Activated naive CD4-positive, alpha-beta T cell treated with anti-CD3 and anti-CD28 coated beads, Interleukin-2, amount 10 ng/mL, durations not matched to agents 7 days and 5 days (primary cell): ENCODE data around the gene PRKAB2.
"Not testable (repeated sequence)": the region's sequence is repeated elsewhere in the genome, so short reads cannot be mapped to it uniquely, and the experiment has no call there.

Source experiments
- CTCF ChIA-PET: fragments of 350-600 bp; sonication (Branson Sonifier 250); formaldehyde crosslinking; loops from one replicate; lab custom pipeline; 2021; ENCODE audit warnings: antibody characterized with exemption; lab: Charles Lee
- DNase-seq: peaks from one replicate; pipeline ENCODE4 v3.0.0-alpha.2; 2020
- H3K27ac Mint-ChIP-seq: one replicate; pipeline ENCODE4 v1.8.0; 2021; ENCODE audit warnings: mild to moderate bottlenecking, moderate library complexity, mixed read lengths
- H3K27me3 Mint-ChIP-seq: one replicate; pipeline ENCODE4 v1.8.0; 2021; ENCODE audit warnings: mild to moderate bottlenecking, mixed read lengths
- H3K36me3 Mint-ChIP-seq: one replicate; pipeline ENCODE4 v1.8.0; 2021; ENCODE audit warnings: mixed read lengths
- H3K4me1 Mint-ChIP-seq: one replicate; pipeline ENCODE4 v1.8.0; 2021; ENCODE audit warnings: mixed read lengths
- H3K4me3 Mint-ChIP-seq: one replicate; pipeline ENCODE4 v1.8.0; 2021; ENCODE audit warnings: mild to moderate bottlenecking, moderate library complexity, mixed read lengths
- H3K9me3 Mint-ChIP-seq: one replicate; pipeline ENCODE4 v1.8.0; 2021; ENCODE audit warnings: mixed read lengths

PRKAB2 gene

DNA sequence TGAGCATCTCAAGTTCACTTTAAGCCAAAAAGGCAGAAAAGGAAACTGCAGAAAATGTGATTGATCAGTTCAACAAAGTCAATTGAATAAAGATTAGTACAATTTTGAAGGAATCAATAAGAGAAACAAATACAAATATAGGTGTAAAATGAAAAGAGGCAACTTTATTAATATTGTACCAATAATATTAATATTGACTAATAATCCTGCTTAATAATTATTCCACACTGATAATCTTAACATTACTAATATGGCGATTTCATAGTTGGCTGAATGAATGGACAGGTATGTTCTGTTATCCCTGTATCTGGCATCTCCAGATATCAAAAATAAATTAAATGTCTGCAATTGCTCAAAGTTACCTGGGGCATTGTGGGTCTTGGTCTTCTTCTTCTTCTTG is 61.8 kb downstream of the PRKAB2 start:
- CTCF ChIA-PET, result no interaction called here
- Mint-ChIP-seq H3K36me3 (no peaks in the 10 kb centered on the region), H3K4me1 (peaks cover 5% of the 10 kb centered on the region), H3K9me3 (no peaks in the 10 kb centered on the region), H3K27me3 (peaks cover 26% of the 10 kb centered on the region), H3K27ac (no peak overlapping the region), H3K4me3 (no peak overlapping the region)
- DNase-seq, result no peak

DNA sequence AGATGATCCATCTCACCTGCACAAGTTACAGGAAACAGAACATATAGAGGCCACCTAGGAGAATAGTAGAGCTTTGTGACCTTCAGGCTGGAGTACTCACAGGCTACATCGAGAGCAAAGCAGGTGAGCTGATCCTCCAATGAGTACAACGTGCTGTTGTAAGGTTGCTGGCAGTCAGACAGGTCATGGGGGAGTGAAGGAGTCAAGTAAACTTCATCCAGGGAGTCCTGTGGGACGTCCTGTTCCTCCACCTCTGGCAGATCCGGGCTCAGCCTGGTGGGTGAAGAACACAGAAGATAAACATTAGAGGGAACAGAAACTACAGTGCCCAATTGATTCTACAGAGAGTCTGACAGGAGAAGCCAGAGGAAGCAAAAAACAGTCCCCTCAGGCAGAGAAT is 62.5 kb downstream of the PRKAB2 start:
- Mint-ChIP-seq H3K36me3 (no peaks in the 10 kb centered on the region), H3K27me3 (peaks cover 26% of the 10 kb centered on the region), H3K9me3 (no peaks in the 10 kb centered on the region), H3K4me3 (no peak overlapping the region), H3K4me1 (peaks cover 5% of the 10 kb centered on the region), H3K27ac (no peak overlapping the region)
- no peak for DNase-seq
- CTCF ChIA-PET, result no interaction called here

DNA sequence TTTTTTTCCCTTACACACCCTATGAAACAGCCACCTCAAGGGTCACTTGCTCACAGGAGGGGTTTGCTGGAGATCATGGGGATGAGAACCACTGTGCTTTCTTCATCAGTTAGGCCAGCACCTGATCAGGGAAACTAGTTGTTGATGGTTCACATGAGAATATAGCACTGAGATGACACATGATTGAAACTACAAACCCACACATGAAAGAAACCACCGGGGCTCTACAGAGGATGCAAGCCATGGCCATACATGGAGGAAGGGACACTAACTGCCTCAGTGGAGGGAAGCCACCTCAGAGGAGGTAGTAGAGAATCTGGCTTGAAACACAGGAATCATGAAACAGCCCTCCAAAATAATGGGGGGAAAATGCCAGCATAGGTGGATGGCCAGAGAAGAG is 63.2 kb downstream of the PRKAB2 start:
- H3K27ac Mint-ChIP-seq, result no peak overlapping the region
- CTCF ChIA-PET, result no interaction called here
- H3K4me3 Mint-ChIP-seq, result no peak overlapping the region
- no peaks in the 10 kb centered on the region for H3K36me3 Mint-ChIP-seq
- no peaks in the 10 kb centered on the region for H3K9me3 Mint-ChIP-seq
- H3K27me3 Mint-ChIP-seq, result peaks cover 19% of the 10 kb centered on the region
- peaks cover 5% of the 10 kb centered on the region for H3K4me1 Mint-ChIP-seq
- no peak for DNase-seq

DNA sequence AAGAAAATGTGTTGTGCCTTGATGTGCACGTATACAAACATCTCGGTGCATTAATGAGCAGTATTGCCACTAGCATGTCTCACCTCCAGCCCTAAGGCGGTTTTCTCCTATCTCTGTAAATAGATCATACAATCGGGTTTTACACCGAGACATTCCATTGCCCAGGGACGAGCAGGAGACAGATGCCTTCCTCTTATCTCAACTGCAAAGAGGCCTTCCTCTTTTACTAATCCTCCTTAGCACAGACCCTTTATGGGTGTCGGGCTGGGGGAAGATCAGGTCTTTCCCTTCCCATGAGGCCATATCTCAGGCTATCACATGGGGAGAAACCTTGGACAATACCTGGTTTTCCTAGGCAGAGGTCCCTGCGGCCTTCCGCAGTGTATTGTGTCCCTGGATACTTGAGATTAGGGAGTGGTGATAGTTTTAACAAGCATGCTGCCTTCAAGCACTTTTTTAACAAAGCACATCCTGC is 65.8 kb downstream of the PRKAB2 start:
- DNase-seq, CTCF ChIA-PET: not testable (repeated sequence)
- peaks cover 26% of the 10 kb centered on the region for H3K27me3 Mint-ChIP-seq

DNA sequence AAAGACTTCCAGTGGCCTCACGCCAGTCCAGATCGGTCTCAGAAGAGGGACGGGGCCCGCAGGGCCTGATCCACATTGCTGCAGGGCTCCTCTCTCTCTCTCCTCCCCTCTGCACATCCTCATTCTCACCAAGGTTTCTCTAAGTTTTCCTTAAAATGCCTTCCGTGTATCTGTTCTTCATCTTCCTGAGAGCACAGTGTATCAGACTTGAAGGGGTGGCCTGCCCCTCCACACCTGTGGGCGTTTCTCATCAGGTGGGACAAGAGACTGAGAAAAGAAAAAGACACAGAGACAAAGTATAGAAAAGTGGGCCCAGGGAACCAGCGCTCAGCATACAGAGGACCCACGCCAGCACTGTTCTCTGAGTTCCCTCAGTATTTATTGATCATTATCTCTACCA is 66.4 kb downstream of the PRKAB2 start:
- CTCF ChIA-PET, result no interaction called here

More for the DNA sequence above, 65.8 kb downstream of the PRKAB2 start:
- not testable (repeated sequence) for H3K4me1 Mint-ChIP-seq, H3K4me3 Mint-ChIP-seq, H3K36me3 Mint-ChIP-seq, H3K9me3 Mint-ChIP-seq, H3K27ac Mint-ChIP-seq

More for the DNA sequence above, 66.4 kb downstream of the PRKAB2 start:
- H3K27me3 Mint-ChIP-seq, result peaks cover 26% of the 10 kb centered on the region
- no peaks in the 10 kb centered on the region for H3K36me3 Mint-ChIP-seq
- no peak overlapping the region for H3K4me3 Mint-ChIP-seq
- H3K4me1 Mint-ChIP-seq, result peaks cover 5% of the 10 kb centered on the region
- no peak for DNase-seq
- H3K9me3 Mint-ChIP-seq, result no peaks in the 10 kb centered on the region
- H3K27ac Mint-ChIP-seq, result no peak overlapping the region
